OCI-LY7 (cell line): ENCODE measurements around the gene NGB. TPM values are rescaled to one million over a fixed set of nuclear protein-coding genes. Genes with fewer than 3 reads are reported as not detected.

ENCODE experiments used
- BruUV-seq: library from RNA; stranded (reverse); fragments of 400-500 nt; replicated peaks from 2 replicates; lab custom pipeline; 2021; lab: Mats Ljungman, UMichigan
- CTCF ChIA-PET: fragments of 300-600 bp; sonication (Branson Sonifier 250); formaldehyde crosslinking; loops from one replicate; lab custom pipeline; 2022; ENCODE audit warnings: antibody characterized with exemption; ENCODE audit not compliant: unreplicated experiment; lab: Charles Lee
- POLR2A ChIA-PET: fragments of 300-600 bp; sonication (Branson Sonifier 250); formaldehyde crosslinking; loops from one replicate; lab custom pipeline; 2022; ENCODE audit warnings: antibody characterized with exemption; lab: Charles Lee
- DNase-seq: peaks from one replicate; pipeline ENCODE4 v3.0.0-alpha.2; 2015; ENCODE audit warnings: low spot score
- H2AFZ ChIP-seq: fragments of 200-600 bp; sonication (generic), shearing (Covaris generic); 2 replicates; pipeline ENCODE4 v1.6.1; 2014; ENCODE audit warnings: mild to moderate bottlenecking, antibody characterized with exemption, low read length, moderate library complexity
- H3K27ac ChIP-seq: fragments of 200-600 bp; sonication (generic); 2 replicates; pipeline ENCODE4 v1.5.1; 2014; ENCODE audit warnings: mixed run types, low read depth, mild to moderate bottlenecking, moderate library complexity, low read length, inconsistent platforms; ENCODE audit not compliant: poor library complexity, severe bottlenecking
- H3K36me3 ChIP-seq: fragments of 200-600 bp; sonication (generic); 2 replicates; pipeline ENCODE4 v1.6.1; 2014; ENCODE audit warnings: mild to moderate bottlenecking, antibody characterized with exemption, low read length, moderate library complexity, mixed read lengths; ENCODE audit not compliant: insufficient read depth
- H3K4me1 ChIP-seq: fragments of 200-600 bp; sonication (generic); 2 replicates; pipeline ENCODE4 v1.5.1; 2014; ENCODE audit warnings: mild to moderate bottlenecking, low read length; ENCODE audit not compliant: insufficient read depth, poor library complexity, severe bottlenecking
- H3K4me2 ChIP-seq: fragments of 200-600 bp; sonication (generic); 2 replicates; pipeline ENCODE4 v1.6.1; 2014; ENCODE audit warnings: mild to moderate bottlenecking, low read length
- H3K4me3 ChIP-seq: fragments of 200-600 bp; sonication (generic); 2 replicates; pipeline ENCODE4 v1.5.1; 2014; ENCODE audit warnings: mild to moderate bottlenecking, low read depth, low read length; ENCODE audit not compliant: poor library complexity, severe bottlenecking
- H3K79me2 ChIP-seq: fragments of 200-600 bp; sonication (generic); 2 replicates; pipeline ENCODE4 v1.6.1; 2016; ENCODE audit warnings: low read depth, mild to moderate bottlenecking, low read length, moderate library complexity, mixed read lengths; ENCODE audit not compliant: insufficient read depth
- H3K9me2 ChIP-seq: fragments of 200-600 bp; sonication (generic); 2 replicates; pipeline ENCODE4 v1.6.1; 2016; ENCODE audit warnings: mild to moderate bottlenecking, low read length, mixed read lengths; ENCODE audit not compliant: insufficient read depth
- H3K9me3 ChIP-seq: fragments of 200-600 bp; sonication (generic); 2 replicates; pipeline ENCODE4 v1.6.1; 2014; ENCODE audit warnings: mild to moderate bottlenecking, mixed run types, low read length, mixed read lengths
- H4K20me1 ChIP-seq: fragments of 200-600 bp; sonication (generic); 2 replicates; pipeline ENCODE4 v1.6.1; 2014; ENCODE audit warnings: mild to moderate bottlenecking, antibody characterized with exemption, low read length, moderate library complexity, mixed read lengths; ENCODE audit not compliant: insufficient read depth
- CTCF ChIP-seq: fragments of 200-600 bp; sonication (generic); conservative IDR thresholded peaks from 2 replicates; pipeline ENCODE4 v1.5.1; 2014; ENCODE audit warnings: mild to moderate bottlenecking, antibody characterized with exemption, low read length, moderate library complexity, mixed read lengths
- EZH2phosphoT487 ChIP-seq: fragments of 200-600 bp; sonication (generic); IDR thresholded peaks from 2 replicates; pipeline ENCODE4 v1.6.1; 2018; ENCODE audit warnings: low read depth, borderline replicate concordance, mild to moderate bottlenecking, mixed run types, antibody characterized with exemption, low read length, moderate library complexity, mixed read lengths
- intact Hi-C: fragments of 100-400 bp; cut with micrococcal nuclease; formaldehyde crosslinking; loops from one replicate; pipeline ENCODE4 v1.10.0; 2022; ENCODE audit not compliant: unreplicated experiment
- total RNA-seq, 2 experiments: library from RNA; depleted of rRNA in 1 of 2; stranded (reverse); fragments of >200 nt in 1 of 2; shearing (Covaris generic) in 1 of 2; gene quantifications; 2 replicates each; pipeline ENCODE4 v1.2.3, GENCODE V29; 2014 to 2022

Gene NGB
- total RNA-seq, 2 experiments from 2014 or later, result not detected

- Histone ChIP-seq H3K9me3 (no peaks in the 10 kb centered on the region), H3K4me2 (no peak overlapping the region), H3K36me3 (no peaks in the 10 kb centered on the region), H3K79me2 (no peaks in the 10 kb centered on the region), H3K9me2 (no peaks in the 10 kb centered on the region), H3K4me3 (no peak overlapping the region), H3K4me1 (peaks cover 7% of the 10 kb centered on the region), H4K20me1 (no peaks in the 10 kb centered on the region), H2AFZ (no peak overlapping the region), H3K27ac (no peak overlapping the region)
- no TSS peak for BruUV-seq
- no peak for TF ChIP-seq EZH2phosphoT487
- no peak for TF ChIP-seq CTCF
- CTCF ChIA-PET, result interaction anchor here (0.7 kb wide), 1 partner anchor 653 kb away, joined by 3 read pairs; no protein-coding TSS in a partner anchor
- intact Hi-C loops, result no loop called here
- POLR2A ChIA-PET, result interaction anchor here (0.8 kb wide), 1 partner anchor 14 kb away, joined by 4 read pairs; no protein-coding TSS in a partner anchor
- DNase-seq, result peak; percentile 6
These were observed 1.9 kb downstream of the NGB start for GRCh38 chr14:77268989-77269600.

- no peak overlapping the region for H3K4me2 ChIP-seq
- DNase-seq, result no peak
- no peaks in the 10 kb centered on the region for H3K9me2 ChIP-seq
- CTCF ChIA-PET, result no interaction called here
- H2AFZ ChIP-seq, result no peak overlapping the region
- H3K9me3 ChIP-seq, result no peaks in the 10 kb centered on the region
- no peaks in the 10 kb centered on the region for H3K4me1 ChIP-seq
- BruUV-seq, result no TSS peak
- TF ChIP-seq EZH2phosphoT487 (no peak), CTCF (no peak)
- POLR2A ChIA-PET, result interaction anchor here (0.6 to 1.1 kb wide), 3 partner anchors 15 to 221 kb away, joined by 3 to 4 read pairs (median 3); no protein-coding TSS in a partner anchor
- no peak overlapping the region for H3K27ac ChIP-seq
- H3K4me3 ChIP-seq, result no peak overlapping the region
- no peaks in the 10 kb centered on the region for H3K36me3 ChIP-seq
- intact Hi-C loops, result no loop called here
- H3K79me2 ChIP-seq, result no peaks in the 10 kb centered on the region
- no peaks in the 10 kb centered on the region for H4K20me1 ChIP-seq
These were observed 2.9 kb downstream of the NGB start for GRCh38 chr14:77267937-77268699.
